Measurements from ENCODE around the gene CAPZA2. TPM values are rescaled to one million over a fixed set of nuclear protein-coding genes. Genes with fewer than 3 reads are reported as not detected.
"Not testable (repeated sequence)": the region's sequence is repeated elsewhere in the genome, so short reads cannot be mapped to it uniquely, and the experiment has no call there.

Gene CAPZA2
- total RNA-seq, 2 experiments from 2014 or later, result 90.9 to 135 TPM

DNA sequence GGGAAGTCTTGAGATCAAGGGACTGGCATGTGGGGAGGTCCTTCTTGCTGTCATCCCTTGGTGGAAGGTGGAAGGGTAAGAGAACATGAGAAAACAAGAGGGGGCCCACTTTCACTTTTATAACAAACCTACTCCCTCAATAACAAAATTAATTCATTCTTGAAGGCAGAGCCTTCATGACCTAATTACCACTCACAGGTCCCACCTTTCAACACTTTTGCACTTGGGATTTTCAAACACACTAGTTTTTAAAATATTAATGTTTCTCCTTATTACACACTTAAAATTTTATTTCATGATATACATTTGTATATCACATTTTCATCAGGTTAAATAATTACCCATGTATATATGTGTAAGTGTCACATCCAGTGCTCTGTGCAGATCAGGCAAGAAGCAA, 93.0 kb downstream of the CAPZA2 start:
- DNase-seq (no peak), ATAC-seq (no peak)
- Mint-ChIP-seq H3K4me1 (peaks cover 38% of the 10 kb centered on the region), H3K9me3 (ENCODE audit: low read depth) (no peaks in the 10 kb centered on the region), H3K4me3 (peak overlapping the region; percentile 82), H3K27me3 (no peaks in the 10 kb centered on the region), H3K36me3 (peaks cover 2% of the 10 kb centered on the region), H3K27ac (peak overlapping the region; percentile 6)
- CTCF ChIA-PET, result no interaction called here

DNA sequence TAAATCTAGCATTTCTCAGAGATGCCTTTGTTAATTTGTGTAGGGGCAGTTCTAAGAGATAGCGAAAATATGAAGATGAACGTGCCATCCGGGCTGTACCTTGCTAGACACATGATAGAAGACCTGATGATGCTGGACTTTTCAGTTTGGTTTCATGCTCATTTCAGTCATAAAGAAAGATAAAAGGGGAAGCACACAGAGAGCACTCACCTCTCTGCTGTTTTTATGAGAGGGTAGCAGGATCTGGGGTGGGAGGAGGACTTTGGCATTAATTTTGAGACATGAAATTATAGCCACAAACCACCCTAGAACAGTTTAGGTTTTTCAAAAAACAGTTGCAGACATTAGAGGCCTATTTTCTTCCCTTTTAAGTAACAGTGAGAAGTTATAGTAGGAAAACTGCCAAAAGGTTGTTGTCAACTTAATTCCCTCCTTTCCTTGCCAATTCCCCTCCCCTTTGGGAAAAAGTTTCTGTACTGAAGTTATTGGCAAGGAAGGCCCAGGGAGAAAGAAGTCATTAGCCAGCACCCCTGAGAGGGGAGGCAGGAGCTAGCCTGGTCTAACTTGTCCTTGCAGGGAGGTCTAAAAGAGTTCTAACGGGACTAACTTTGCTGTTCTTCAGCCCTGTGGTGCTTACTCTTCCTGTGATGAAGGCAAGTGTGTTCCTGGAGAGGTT, 93.6 kb downstream of the CAPZA2 start:
- Mint-ChIP-seq H3K27me3 (no peaks in the 10 kb centered on the region), H3K4me1 (peaks cover 41% of the 10 kb centered on the region), H3K4me3 (no peak overlapping the region), H3K9me3 (ENCODE audit: low read depth) (no peaks in the 10 kb centered on the region), H3K27ac (peak overlapping the region; percentile 4), H3K36me3 (peaks cover 2% of the 10 kb centered on the region)
- CTCF ChIA-PET, result interaction anchor here (1.0 to 1.4 kb wide), 2 partner anchors 26 to 54 kb away, joined by 3 to 4 read pairs; no protein-coding TSS in a partner anchor
- no peak for DNase-seq
- peak; percentile 13 for ATAC-seq

DNA sequence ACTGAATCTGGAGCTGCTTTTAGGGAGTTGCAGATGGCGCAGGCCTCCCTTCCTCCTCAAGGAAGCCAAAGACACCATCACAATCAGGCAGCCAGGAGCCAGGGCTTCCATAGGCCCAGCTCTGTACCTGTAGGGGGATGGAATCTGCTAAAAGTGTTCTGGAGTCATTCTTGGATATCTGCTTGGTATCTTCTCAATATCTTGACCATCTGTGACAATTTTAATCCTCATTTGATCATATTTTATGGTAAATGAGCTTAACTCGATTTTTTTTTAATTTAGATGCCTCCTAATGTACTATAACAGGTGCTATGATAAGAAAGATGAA, 94.1 kb downstream of the CAPZA2 start:
- Mint-ChIP-seq H3K4me3 (no peak overlapping the region), H3K36me3 (peaks cover 3% of the 10 kb centered on the region), H3K27me3 (no peaks in the 10 kb centered on the region), H3K4me1 (peaks cover 42% of the 10 kb centered on the region), H3K9me3 (ENCODE audit: low read depth) (no peaks in the 10 kb centered on the region), H3K27ac (peak overlapping the region; percentile 4)
- ATAC-seq (no peak), DNase-seq (no peak)
- CTCF ChIA-PET, result interaction anchor here (0.8 to 1.4 kb wide), 3 partner anchors 26 to 162 kb away, joined by 3 to 4 read pairs (median 4); no protein-coding TSS in a partner anchor

GRCh38 chr7:116957874-116958273, 95.5 kb downstream of the CAPZA2 start:
- DNase-seq (no peak), ATAC-seq (no peak)
- CTCF ChIA-PET, result interaction anchor here (2.8 kb wide), 1 partner anchor 169 kb away, joined by 10 read pairs; no protein-coding TSS in a partner anchor
- H3K9me3 Mint-ChIP-seq (ENCODE audit: low read depth), result no peaks in the 10 kb centered on the region
- no peak overlapping the region for H3K27ac Mint-ChIP-seq
- peaks cover 40% of the 10 kb centered on the region for H3K4me1 Mint-ChIP-seq
- peaks cover 6% of the 10 kb centered on the region for H3K36me3 Mint-ChIP-seq
- no peaks in the 10 kb centered on the region for H3K27me3 Mint-ChIP-seq
- H3K4me3 Mint-ChIP-seq, result no peak overlapping the region

DNA sequence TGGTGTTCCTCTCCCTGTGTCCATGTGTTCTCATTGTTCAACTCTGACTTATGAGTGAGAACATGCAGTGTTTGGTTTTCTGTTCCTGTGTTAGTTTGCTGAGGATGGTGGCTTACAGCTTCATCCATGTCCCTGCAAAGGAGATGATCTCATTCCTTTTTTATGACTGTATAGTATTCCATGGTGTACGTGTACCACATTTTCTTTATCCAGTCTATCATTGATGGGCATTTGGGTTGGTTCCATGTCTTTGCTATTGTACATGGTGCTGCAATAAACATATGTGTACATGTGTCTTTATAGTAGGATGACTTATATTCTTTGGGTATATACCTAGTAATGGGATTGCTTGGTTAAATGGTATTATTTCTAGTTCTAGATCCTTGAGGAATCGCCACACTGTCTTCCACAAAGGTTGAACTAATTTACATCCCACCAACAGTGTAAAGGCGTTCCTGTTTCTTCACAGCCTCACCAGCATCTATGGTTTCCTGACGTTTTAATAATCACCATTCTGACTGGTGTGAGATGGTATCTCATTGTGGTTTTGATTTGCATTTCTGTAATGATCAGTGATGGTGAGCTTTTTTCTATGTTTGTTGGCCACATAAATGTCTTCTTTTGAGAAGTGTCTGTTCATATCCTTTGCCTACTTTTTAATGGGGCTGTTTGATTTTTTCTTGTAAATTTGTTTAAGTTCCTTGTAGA, 99.7 kb downstream of the CAPZA2 start:
- H3K4me3 Mint-ChIP-seq; CTCF ChIA-PET; H3K27me3 Mint-ChIP-seq; H3K36me3 Mint-ChIP-seq; H3K27ac Mint-ChIP-seq; ATAC-seq; DNase-seq; H3K9me3 Mint-ChIP-seq (ENCODE audit: low read depth): not testable (repeated sequence)
- peaks cover 15% of the 10 kb centered on the region for H3K4me1 Mint-ChIP-seq

DNA sequence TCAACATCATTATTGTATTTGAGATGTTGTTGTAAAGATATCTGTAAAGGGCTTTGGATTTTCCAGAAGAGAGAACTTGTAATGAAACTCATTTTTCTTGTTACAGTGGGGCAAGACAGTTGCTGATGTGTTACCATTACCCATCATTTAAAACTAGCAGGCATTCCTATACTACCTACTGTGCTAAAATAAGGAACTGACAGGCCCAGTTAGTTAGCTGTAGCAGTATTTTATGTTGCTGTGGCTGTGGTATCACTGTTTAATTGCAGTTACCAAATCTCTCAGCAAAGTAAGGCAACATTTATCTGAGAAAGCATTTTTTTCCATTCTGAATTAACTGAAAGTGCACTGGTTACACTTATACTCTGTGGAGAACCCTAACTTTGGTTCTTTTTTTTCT, 100.8 kb downstream of the CAPZA2 start:
- Mint-ChIP-seq H3K9me3 (ENCODE audit: low read depth) (no peaks in the 10 kb centered on the region), H3K4me3 (no peak overlapping the region), H3K27me3 (no peaks in the 10 kb centered on the region), H3K27ac (no peak overlapping the region), H3K4me1 (peaks cover 15% of the 10 kb centered on the region), H3K36me3 (peaks cover 3% of the 10 kb centered on the region)
- no peak for ATAC-seq
- CTCF ChIA-PET, result no interaction called here
- no peak for DNase-seq

- H3K4me3 Mint-ChIP-seq, result no peak overlapping the region
- DNase-seq, result no peak
- H3K27ac Mint-ChIP-seq, result no peak overlapping the region
- CTCF ChIA-PET, result no interaction called here
- no peaks in the 10 kb centered on the region for H3K27me3 Mint-ChIP-seq
- peaks cover 16% of the 10 kb centered on the region for H3K4me1 Mint-ChIP-seq
- no peaks in the 10 kb centered on the region for H3K9me3 Mint-ChIP-seq (ENCODE audit: low read depth)
- peaks cover 5% of the 10 kb centered on the region for H3K36me3 Mint-ChIP-seq
- ATAC-seq, result no peak
Observed at GRCh38 chr7:116966601-116967000, 104.2 kb downstream of the CAPZA2 start.

DNA sequence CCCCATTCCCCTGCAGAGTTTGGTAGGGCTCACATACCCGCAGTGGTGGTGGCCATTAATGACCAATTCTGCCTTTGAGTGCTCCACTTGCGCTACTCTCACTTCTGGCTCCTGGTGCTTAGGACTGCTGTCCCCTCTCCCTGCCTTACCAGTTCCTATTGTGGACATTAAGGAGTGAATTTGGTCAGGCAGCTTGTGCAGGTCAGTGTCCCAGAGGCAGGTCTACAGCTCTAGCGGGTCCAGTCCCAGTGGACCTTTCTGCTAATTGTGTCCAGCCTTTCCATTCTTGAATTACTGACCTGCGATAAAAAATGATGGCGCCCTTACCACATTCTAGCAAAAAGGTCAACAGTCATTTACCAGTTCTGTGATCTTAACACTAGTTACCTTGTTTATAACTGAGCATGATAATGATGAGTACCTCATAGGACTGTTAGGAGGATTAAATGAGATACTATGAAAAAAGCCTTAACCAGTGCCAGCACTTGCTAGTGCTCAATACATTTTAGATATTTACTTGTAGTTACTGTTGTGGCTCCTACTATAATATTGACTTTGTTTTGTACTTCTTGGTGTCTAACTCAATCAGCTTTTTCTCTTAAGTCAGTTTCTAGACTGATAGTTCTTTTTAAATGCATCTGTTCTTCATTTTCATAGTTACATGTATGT, 105.0 kb downstream of the CAPZA2 start:
- CTCF ChIA-PET, result no interaction called here
- H3K9me3 Mint-ChIP-seq (ENCODE audit: low read depth), result no peaks in the 10 kb centered on the region

GRCh38 chr7:116967983-116968382, 105.6 kb downstream of the CAPZA2 start:
- CTCF ChIA-PET, result no interaction called here

More for the DNA sequence above, 105.0 kb downstream of the CAPZA2 start:
- H3K4me3 Mint-ChIP-seq, result no peak overlapping the region
- ATAC-seq, result no peak
- H3K4me1 Mint-ChIP-seq, result peaks cover 13% of the 10 kb centered on the region
- H3K27ac Mint-ChIP-seq, result no peak overlapping the region
- DNase-seq, result no peak
- H3K36me3 Mint-ChIP-seq, result peaks cover 3% of the 10 kb centered on the region
- H3K27me3 Mint-ChIP-seq, result no peaks in the 10 kb centered on the region

DNA sequence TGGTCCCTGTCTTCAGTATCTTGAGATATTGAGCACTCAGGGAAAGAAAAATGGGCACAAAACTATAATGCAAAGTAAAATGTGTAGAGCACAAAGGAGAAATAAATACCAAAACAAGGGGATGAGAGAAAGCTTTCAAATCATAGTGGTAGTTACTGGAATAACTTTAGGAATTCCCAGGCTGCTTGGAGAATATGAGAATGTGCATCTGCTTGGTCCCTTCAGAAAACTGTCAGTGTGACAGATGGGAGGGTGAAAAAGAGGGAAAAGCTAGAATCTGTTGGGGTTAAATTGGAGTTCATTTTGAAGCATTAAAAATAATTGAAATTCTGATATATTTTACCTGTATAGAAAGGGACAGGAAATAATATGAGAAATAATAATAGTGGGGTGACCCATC, 106.2 kb downstream of the CAPZA2 start:
- DNase-seq, result no peak
- H3K27ac Mint-ChIP-seq, result no peak overlapping the region
- peaks cover 3% of the 10 kb centered on the region for H3K36me3 Mint-ChIP-seq
- CTCF ChIA-PET, result no interaction called here
- ATAC-seq, result no peak
- H3K27me3 Mint-ChIP-seq, result no peaks in the 10 kb centered on the region
- H3K9me3 Mint-ChIP-seq (ENCODE audit: low read depth), result no peaks in the 10 kb centered on the region
- no peak overlapping the region for H3K4me3 Mint-ChIP-seq
- H3K4me1 Mint-ChIP-seq, result peaks cover 9% of the 10 kb centered on the region

More at GRCh38 chr7:116967983-116968382, 105.6 kb downstream of the CAPZA2 start:
- Mint-ChIP-seq H3K27me3 (no peaks in the 10 kb centered on the region), H3K4me3 (no peak overlapping the region), H3K27ac (no peak overlapping the region), H3K9me3 (ENCODE audit: low read depth) (no peaks in the 10 kb centered on the region), H3K36me3 (peaks cover 3% of the 10 kb centered on the region), H3K4me1 (peaks cover 9% of the 10 kb centered on the region)
- ATAC-seq (no peak), DNase-seq (no peak)

GRCh38 chr7:116969371-116969902, 107.0 kb downstream of the CAPZA2 start:
- Mint-ChIP-seq H3K27ac (no peak overlapping the region), H3K27me3 (no peaks in the 10 kb centered on the region), H3K4me1 (peaks cover 9% of the 10 kb centered on the region), H3K9me3 (ENCODE audit: low read depth) (no peaks in the 10 kb centered on the region), H3K4me3 (no peak overlapping the region), H3K36me3 (peaks cover 3% of the 10 kb centered on the region)
- ATAC-seq, result no peak
- no peak for DNase-seq
- CTCF ChIA-PET, result interaction anchor here (0.7 to 1.4 kb wide), 2 partner anchors 16 to 151 kb away, joined by 3 read pairs; no protein-coding TSS in a partner anchor

DNA sequence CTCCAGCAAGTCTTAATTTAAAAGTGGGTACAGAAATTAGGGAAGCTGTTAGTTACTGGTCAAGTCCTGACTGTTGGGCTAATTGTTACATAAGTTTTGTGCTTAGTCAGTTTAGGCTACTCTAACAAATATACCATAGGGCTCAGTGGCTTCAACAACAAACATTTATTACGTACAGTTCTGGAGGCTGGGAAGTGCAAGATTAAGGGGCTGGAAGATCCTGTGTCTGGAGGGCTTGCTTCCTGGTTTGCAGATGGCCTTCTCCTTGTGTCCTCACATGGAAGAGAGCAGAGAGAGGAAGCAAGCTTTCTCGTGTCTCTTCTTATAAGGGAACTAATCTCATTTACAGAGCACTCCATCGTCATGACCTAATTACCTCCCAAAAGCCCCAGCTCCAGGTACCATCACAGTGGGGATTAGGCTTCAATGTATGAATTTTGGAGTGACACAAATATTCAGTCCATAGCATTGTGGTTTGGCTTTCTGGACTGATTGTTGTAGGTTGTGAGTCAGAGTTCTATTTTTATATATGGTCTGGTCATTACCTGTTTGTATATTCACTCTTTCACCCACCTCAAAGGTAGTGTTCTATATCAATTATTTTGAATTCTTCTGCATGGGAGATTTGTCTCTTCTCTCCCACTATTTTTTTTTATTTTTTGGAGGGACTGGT, 108.0 kb downstream of the CAPZA2 start:
- Mint-ChIP-seq H3K9me3 (ENCODE audit: low read depth) (no peaks in the 10 kb centered on the region), H3K36me3 (peaks cover 5% of the 10 kb centered on the region), H3K27me3 (no peaks in the 10 kb centered on the region), H3K4me3 (no peak overlapping the region), H3K27ac (no peak overlapping the region), H3K4me1 (peaks cover 9% of the 10 kb centered on the region)
- DNase-seq (no peak), ATAC-seq (no peak)
- CTCF ChIA-PET, result interaction anchor here (0.7 to 1.4 kb wide), 3 partner anchors 13 to 151 kb away, joined by 3 read pairs; no protein-coding TSS in a partner anchor

DNA sequence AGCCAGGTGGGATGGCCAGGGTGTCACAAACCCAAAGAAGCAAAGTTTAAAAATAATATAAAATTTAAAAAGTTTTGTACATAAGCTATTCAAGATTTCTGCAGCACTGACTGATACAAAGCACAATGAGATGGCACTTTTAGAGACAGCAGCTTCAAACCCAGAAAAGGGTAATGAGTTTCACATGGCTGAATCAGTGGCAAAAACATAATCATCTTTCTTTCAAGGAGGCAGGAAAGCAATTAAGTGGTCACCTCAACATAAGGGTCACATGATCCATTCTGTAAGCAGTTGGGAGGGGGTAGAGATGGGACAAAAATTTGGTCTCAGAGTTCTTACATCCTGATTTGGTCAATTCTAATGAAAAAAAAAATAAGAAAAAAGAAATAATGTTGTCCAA, 108.8 kb downstream of the CAPZA2 start:
- H3K4me3 Mint-ChIP-seq; H3K4me1 Mint-ChIP-seq; DNase-seq; H3K9me3 Mint-ChIP-seq (ENCODE audit: low read depth); H3K27me3 Mint-ChIP-seq; ATAC-seq; H3K36me3 Mint-ChIP-seq; H3K27ac Mint-ChIP-seq: not testable (repeated sequence)
- CTCF ChIA-PET, result interaction anchor here (1.0 to 1.2 kb wide), 2 partner anchors 16 to 18 kb away, joined by 3 read pairs; no protein-coding TSS in a partner anchor

Data from activated CD8-positive, alpha-beta memory T cell treated with anti-CD3 and anti-CD28 coated beads, Interleukin-2, amount 10 ng/mL, durations not matched to agents 7 days and 5 days (primary cell).